GM12872 (cell line): ENCODE measurements around the gene SLC25A27.
A peak's percentile ranks its signal among the peaks of the same experiment; 100 is the strongest.

Source experiments
- CTCF ChIP-seq: IDR thresholded peaks from 3 replicates; pipeline ENCODE4 v1.5.1; 2011; ENCODE audit warnings: low read depth, mild to moderate bottlenecking, low read length, moderate library complexity; ENCODE audit not compliant: insufficient read depth

Gene SLC25A27

GRCh38 chr6:46651816-46652215, 959 bp upstream of the SLC25A27 start:
- TF ChIP-seq CTCF, result no peak

GRCh38 chr6:46652232-46652602, 558 bp upstream of the SLC25A27 start:
- TF ChIP-seq CTCF, result no peak

GRCh38 chr6:46653439-46654195, 842 bp downstream of the SLC25A27 start:
- TF ChIP-seq CTCF, result no peak

- TF ChIP-seq CTCF, result 0 out of 3 replicates have a peak, but pooled peaks have one; percentile 7
These were observed 3.0 kb downstream of the SLC25A27 start for GRCh38 chr6:46655803-46656202.

- TF ChIP-seq CTCF, result no peak
These were observed 4.9 kb downstream of the SLC25A27 start for GRCh38 chr6:46657642-46658041.

- no peak for TF ChIP-seq CTCF
These were observed 8.7 kb downstream of the SLC25A27 start for GRCh38 chr6:46661483-46661882.

- TF ChIP-seq CTCF, result no peak
These were observed 14.6 kb downstream of the SLC25A27 start for GRCh38 chr6:46667377-46667776.

- TF ChIP-seq CTCF, result no peak
These were observed 21.6 kb downstream of the SLC25A27 start for GRCh38 chr6:46674410-46674809.
